ENCODE measurements around the gene KIF1C.

KIF1C gene

GRCh38 chr17:4948166-4948930 lies 49.4 kb upstream of the KIF1C start, which contains the start of gene PFN1 (continued):
- no peak; the same call in 1 of the 2 replicates for TF ChIP-seq OVOL3 (tag by site-specific recombination; IDR thresholded peaks at IDR 0.05)
- TF ChIP-seq ZNF394 (tag by site-specific recombination; IDR thresholded peaks at IDR 0.05; ENCODE audit: borderline replicate concordance), result peak; percentile 14; the same call in 1 of the 2 replicates
- no peak for TF ChIP-seq GLIS2 (tag by site-specific recombination; IDR thresholded peaks at IDR 0.05)
- no peak for TF ChIP-seq ZNF112 (tag by site-specific recombination; IDR thresholded peaks at IDR 0.05)
- peak; percentile 65 for TF ChIP-seq ZBTB8A (tag by site-specific recombination; IDR thresholded peaks at IDR 0.05)
- TF ChIP-seq ZNF654 (tag by site-specific recombination; IDR thresholded peaks at IDR 0.05; ENCODE audit: low read depth), result no peak
- no peak for TF ChIP-seq ZNF530 (tag by site-specific recombination; IDR thresholded peaks at IDR 0.05; ENCODE audit: low read depth)
- peak; percentile 11; the same call in 1 of the 2 replicates for TF ChIP-seq BCL11A (tag by site-specific recombination; IDR thresholded peaks at IDR 0.05; ENCODE audit: low read depth)
- TF ChIP-seq ZNF677 (tag by site-specific recombination; IDR thresholded peaks at IDR 0.05), result no peak
- no peak for TF ChIP-seq MEIS1 (CRISPR knock-in tag; IDR thresholded peaks at IDR 0.05; ENCODE audit: borderline replicate concordance)
- TF ChIP-seq KLF8 (tag by site-specific recombination; IDR thresholded peaks at IDR 0.05), result peak; percentile 48; the same call in 1 of the 2 replicates
- TF ChIP-seq, protein P1, sequence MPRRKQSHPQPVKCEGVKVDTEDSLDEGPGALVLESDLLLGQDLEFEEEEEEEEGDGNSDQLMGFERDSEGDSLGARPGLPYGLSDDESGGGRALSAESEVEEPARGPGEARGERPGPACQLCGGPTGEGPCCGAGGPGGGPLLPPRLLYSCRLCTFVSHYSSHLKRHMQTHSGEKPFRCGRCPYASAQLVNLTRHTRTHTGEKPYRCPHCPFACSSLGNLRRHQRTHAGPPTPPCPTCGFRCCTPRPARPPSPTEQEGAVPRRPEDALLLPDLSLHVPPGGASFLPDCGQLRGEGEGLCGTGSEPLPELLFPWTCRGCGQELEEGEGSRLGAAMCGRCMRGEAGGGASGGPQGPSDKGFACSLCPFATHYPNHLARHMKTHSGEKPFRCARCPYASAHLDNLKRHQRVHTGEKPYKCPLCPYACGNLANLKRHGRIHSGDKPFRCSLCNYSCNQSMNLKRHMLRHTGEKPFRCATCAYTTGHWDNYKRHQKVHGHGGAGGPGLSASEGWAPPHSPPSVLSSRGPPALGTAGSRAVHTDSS (tag by site-specific recombination; IDR thresholded peaks at IDR 0.05), result no peak
- no peak for TF ChIP-seq ZNF18 (tag by site-specific recombination; IDR thresholded peaks at IDR 0.05)
- 0 out of 2 replicates have a peak, but pooled peaks have one; percentile 11 for TF ChIP-seq ZNF2 (tag by site-specific recombination; IDR thresholded peaks at IDR 0.05)
- TF ChIP-seq ZNF626 (tag by site-specific recombination; IDR thresholded peaks at IDR 0.05), result no peak
- TF ChIP-seq, protein P2, sequence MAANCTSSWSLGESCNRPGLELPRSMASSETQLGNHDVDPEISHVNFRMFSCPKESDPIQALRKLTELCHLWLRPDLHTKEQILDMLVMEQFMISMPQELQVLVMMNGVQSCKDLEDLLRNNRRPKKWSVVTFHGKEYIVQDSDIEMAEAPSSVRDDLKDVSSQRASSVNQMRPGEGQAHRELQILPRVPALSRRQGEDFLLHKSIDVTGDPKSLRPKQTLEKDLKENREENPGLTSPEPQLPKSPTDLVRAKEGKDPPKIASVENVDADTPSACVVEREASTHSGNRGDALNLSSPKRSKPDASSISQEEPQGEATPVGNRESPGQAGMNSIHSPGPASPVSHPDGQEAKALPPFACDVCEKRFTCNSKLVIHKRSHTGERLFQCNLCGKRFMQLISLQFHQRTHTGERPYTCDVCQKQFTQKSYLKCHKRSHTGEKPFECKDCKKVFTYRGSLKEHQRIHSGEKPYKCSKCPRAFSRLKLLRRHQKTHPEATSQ (tag by site-specific recombination; IDR thresholded peaks at IDR 0.05), result peak; percentile 71; the same call in 1 of the 2 replicates
- no peak for TF ChIP-seq ZNF555 (tag by site-specific recombination; conservative IDR thresholded peaks at IDR 0.05)
- no peak for TF ChIP-seq ZNF747 (tag by site-specific recombination; IDR thresholded peaks at IDR 0.05)
- TF ChIP-seq ZNF341 (tag by site-specific recombination; IDR thresholded peaks at IDR 0.05; ENCODE audit: low read depth), result peak; percentile 84
- TF ChIP-seq ZBTB49 (tag by site-specific recombination; IDR thresholded peaks at IDR 0.05; ENCODE audit: low read depth), result no peak
- TF ChIP-seq ZNF610 (tag by site-specific recombination; IDR thresholded peaks at IDR 0.05; ENCODE audit: borderline replicate concordance), result 0 out of 2 replicates have a peak, but pooled peaks have one; percentile 16
- TF ChIP-seq SP2 (tag by site-specific recombination; IDR thresholded peaks at IDR 0.05), result peak; percentile 14
- no peak for TF ChIP-seq ZNF621 (tag by site-specific recombination; IDR thresholded peaks at IDR 0.05)
- TF ChIP-seq, protein P3, sequence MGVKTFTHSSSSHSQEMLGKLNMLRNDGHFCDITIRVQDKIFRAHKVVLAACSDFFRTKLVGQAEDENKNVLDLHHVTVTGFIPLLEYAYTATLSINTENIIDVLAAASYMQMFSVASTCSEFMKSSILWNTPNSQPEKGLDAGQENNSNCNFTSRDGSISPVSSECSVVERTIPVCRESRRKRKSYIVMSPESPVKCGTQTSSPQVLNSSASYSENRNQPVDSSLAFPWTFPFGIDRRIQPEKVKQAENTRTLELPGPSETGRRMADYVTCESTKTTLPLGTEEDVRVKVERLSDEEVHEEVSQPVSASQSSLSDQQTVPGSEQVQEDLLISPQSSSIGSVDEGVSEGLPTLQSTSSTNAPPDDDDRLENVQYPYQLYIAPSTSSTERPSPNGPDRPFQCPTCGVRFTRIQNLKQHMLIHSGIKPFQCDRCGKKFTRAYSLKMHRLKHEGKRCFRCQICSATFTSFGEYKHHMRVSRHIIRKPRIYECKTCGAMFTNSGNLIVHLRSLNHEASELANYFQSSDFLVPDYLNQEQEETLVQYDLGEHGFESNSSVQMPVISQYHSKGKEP (tag by site-specific recombination; IDR thresholded peaks at IDR 0.05), result peak; percentile 85
- no peak for TF ChIP-seq ZNF23 (tag by site-specific recombination; IDR thresholded peaks at IDR 0.05; ENCODE audit: borderline replicate concordance)
- 0 out of 2 replicates have a peak, but pooled peaks have one; percentile 46 for TF ChIP-seq ZSCAN18 (tag by site-specific recombination; IDR thresholded peaks at IDR 0.05)
- TF ChIP-seq ZBTB6 (tag by site-specific recombination; IDR thresholded peaks at IDR 0.05), result no peak
- TF ChIP-seq ZNF76 (tag by site-specific recombination; IDR thresholded peaks at IDR 0.05; ENCODE audit: borderline replicate concordance, low read depth), result peak; percentile 53
